HepG2 (cell line): Measurements from ENCODE around the gene PIK3CB. TPM values are rescaled to one million over a fixed set of nuclear protein-coding genes. Genes with fewer than 3 reads are reported as not detected.
A peak's percentile ranks its signal among the peaks of the same experiment; 100 is the strongest.

Experiments used
- CBX2 ChIP-seq, 2 experiments: fragments of 200-600 bp in 1 of 2; sonication (generic); formaldehyde crosslinking in 1 of 2; IDR thresholded peaks; 2 replicates each; pipeline versions ENCODE4 v1.7.0 to v1.8.1; 2018 to 2022; ENCODE audit warnings: low read depth in 2 of 2, low read length in 1 of 2, mild to moderate bottlenecking in 1 of 2, missing genetic modification reagents in 1 of 2
- CC2D1A ChIP-seq: sonication (generic); formaldehyde crosslinking; IDR thresholded peaks from 2 replicates; pipeline ENCODE4 v1.8.1; 2023; ENCODE audit warnings: mild to moderate bottlenecking, missing genetic modification reagents
- CHCHD3 ChIP-seq: sonication (generic); formaldehyde crosslinking; IDR thresholded peaks from 2 replicates; pipeline ENCODE4 v1.8.0; 2022; ENCODE audit warnings: mild to moderate bottlenecking, missing genetic modification reagents, moderate library complexity
- ERF ChIP-seq: IDR thresholded peaks from 2 replicates; pipeline ENCODE4 v1.6.1; 2018; ENCODE audit warnings: missing biosample characterization, missing genetic modification reagents
- GTF2F1 ChIP-seq: fragments of 150-350 bp; IDR thresholded peaks from 2 replicates; pipeline ENCODE4 v1.6.1; 2014; ENCODE audit warnings: low read length
- HNRNPL ChIP-seq: fragments of 200-400 bp; formaldehyde crosslinking; IDR thresholded peaks from 2 replicates; pipeline ENCODE4 v1.6.1; 2017; ENCODE audit warnings: mild to moderate bottlenecking, low read depth, low read length
- MLXIP ChIP-seq: sonication (generic); formaldehyde crosslinking; IDR thresholded peaks from 2 replicates; pipeline ENCODE4 v1.9.0; 2021; ENCODE audit warnings: missing genetic modification reagents, borderline replicate concordance
- MTA3 ChIP-seq: sonication (generic); formaldehyde crosslinking; IDR thresholded peaks from 2 replicates; pipeline ENCODE4 v1.4.0; 2020; ENCODE audit warnings: missing genetic modification reagents
- PLSCR1 ChIP-seq: sonication (generic); formaldehyde crosslinking; IDR thresholded peaks from 2 replicates; pipeline ENCODE4 v1.5.0; 2020; ENCODE audit warnings: missing genetic modification reagents, mild to moderate bottlenecking, borderline replicate concordance
- RNF2 ChIP-seq: fragments of 450-650 bp; conservative IDR thresholded peaks from 2 replicates; pipeline ENCODE4 v1.6.1; 2016; ENCODE audit warnings: low read depth
- SCMH1 ChIP-seq: sonication (generic); formaldehyde crosslinking; IDR thresholded peaks from 2 replicates; pipeline ENCODE4 v1.9.0; 2021; ENCODE audit warnings: missing genetic modification reagents, mild to moderate bottlenecking, borderline replicate concordance
- SIN3B ChIP-seq: fragments of 150-350 bp; IDR thresholded peaks from 2 replicates; pipeline ENCODE4 v1.6.1; 2014; ENCODE audit warnings: low read length
- SMARCE1 ChIP-seq: fragments of 450-650 bp; IDR thresholded peaks from 2 replicates; pipeline ENCODE4 v1.6.1; 2017; ENCODE audit warnings: borderline replicate concordance
- THAP11 ChIP-seq: IDR thresholded peaks from 2 replicates; pipeline ENCODE4 v1.6.1; 2016; ENCODE audit warnings: missing biosample characterization, missing genetic modification reagents
- TSC22D2 ChIP-seq: sonication (generic); formaldehyde crosslinking; IDR thresholded peaks from 2 replicates; pipeline ENCODE4 v1.5.1; 2020; ENCODE audit warnings: missing genetic modification reagents, mild to moderate bottlenecking, borderline replicate concordance
- ZNF143 ChIP-seq: sonication (generic); formaldehyde crosslinking; IDR thresholded peaks from 2 replicates; pipeline ENCODE4 v1.4.0; 2020; ENCODE audit warnings: missing genetic modification reagents
- ZNF713 ChIP-seq: sonication (generic); formaldehyde crosslinking; IDR thresholded peaks from 2 replicates; pipeline ENCODE4 v1.4.0; 2020; ENCODE audit warnings: mild to moderate bottlenecking, missing genetic modification reagents
- ZNF850 ChIP-seq: sonication (generic); formaldehyde crosslinking; conservative IDR thresholded peaks from 2 replicates; pipeline ENCODE4 v1.9.0; 2021; ENCODE audit warnings: mild to moderate bottlenecking, missing genetic modification reagents
- polyA plus RNA-seq, 8 experiments: library from polyadenylated mRNA; depleted of rRNA in 3 of 8; stranded (reverse) in 7 of 8; unstranded in 1 of 8; fragments of >200 nt; fragmentation: Illumina TruSeq in 4 of 8; extraction: Trizol in 4 of 8; gene quantifications; 2 replicates each; pipeline versions ENCODE4 v1.2.1 to v1.2.3, GENCODE V29; 2011 to 2016; ENCODE audit warnings: low read depth in 4 of 8, missing spikeins in 1 of 8, mixed read lengths in 1 of 8; ENCODE audit not compliant: insufficient read depth in 1 of 8
- total RNA-seq, 5 experiments: library from RNA; depleted of rRNA; stranded (reverse); fragments of >200 nt; fragmentation: Illumina TruSeq; extraction: Trizol; gene quantifications; 2 replicates each; pipeline ENCODE4 v1.2.3, GENCODE V29; 2016; ENCODE audit warnings: low read depth in 1 of 5
- TF ChIP-seq, protein P1 (sequence below): sonication (generic); formaldehyde crosslinking; IDR thresholded peaks from 2 replicates; pipeline ENCODE4 v1.9.0; 2022; ENCODE audit warnings: low read depth, missing genetic modification reagents
- TF ChIP-seq, protein P2 (sequence below): IDR thresholded peaks from 2 replicates; pipeline ENCODE4 v1.6.1; 2018; ENCODE audit warnings: missing genetic modification reagents
- TF ChIP-seq, protein P3 (sequence below): sonication (generic); formaldehyde crosslinking; conservative IDR thresholded peaks from 2 replicates; pipeline ENCODE4 v1.8.0; 2022; ENCODE audit warnings: mild to moderate bottlenecking, moderate library complexity, missing genetic modification reagents

PIK3CB gene
- total and polyA plus RNA-seq, 2 of the 13 experiments (the other 11 are each of a cell fraction or from before 2014, with no cell fraction given), result 6.6 to 18.7 TPM

DNA sequence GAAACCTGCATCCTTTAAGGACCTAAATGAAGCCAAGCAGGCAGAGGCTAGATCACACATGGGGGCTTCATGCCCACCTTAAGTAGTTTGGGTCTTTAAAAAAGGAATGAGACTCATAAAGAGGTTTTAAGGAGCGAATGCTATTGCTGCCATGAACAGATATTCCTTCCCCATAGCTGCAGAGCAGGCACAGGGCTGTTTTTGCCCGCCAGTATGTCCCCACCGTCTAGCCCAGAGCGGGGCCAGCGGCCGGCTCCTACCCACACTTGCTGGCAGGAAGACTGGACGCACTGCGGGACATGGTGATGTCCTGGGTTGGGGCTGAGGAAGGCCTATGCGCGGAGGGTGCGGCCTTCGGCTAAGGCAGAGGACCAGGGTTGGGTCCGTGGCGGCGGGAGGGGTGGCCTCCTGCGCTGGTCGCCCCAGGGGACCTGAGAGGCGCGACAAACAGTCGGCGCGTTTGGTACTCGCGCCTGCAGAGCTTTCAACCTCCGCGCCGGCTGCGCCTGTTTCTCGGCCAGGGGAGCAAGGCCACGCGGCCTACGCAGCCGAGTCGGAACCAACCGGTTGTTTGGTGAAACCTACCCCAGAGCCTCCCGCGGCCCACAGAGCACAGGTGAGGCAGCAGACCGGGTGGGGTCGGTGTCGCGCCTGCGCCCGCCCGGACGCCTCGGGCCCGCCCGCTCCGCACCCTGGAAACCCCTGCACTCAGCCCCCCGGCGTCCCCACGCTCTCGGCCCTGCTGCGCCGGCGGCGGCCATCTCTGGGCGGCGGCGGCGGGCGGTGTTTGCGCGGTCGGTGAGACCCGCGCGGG, 226.2 kb downstream of the PIK3CB start, which contains the start of gene FAIM (continued):
- TF ChIP-seq HNRNPL, result 0 out of 2 replicates have a peak, but pooled peaks have one; percentile 46
- TF ChIP-seq, protein P1, sequence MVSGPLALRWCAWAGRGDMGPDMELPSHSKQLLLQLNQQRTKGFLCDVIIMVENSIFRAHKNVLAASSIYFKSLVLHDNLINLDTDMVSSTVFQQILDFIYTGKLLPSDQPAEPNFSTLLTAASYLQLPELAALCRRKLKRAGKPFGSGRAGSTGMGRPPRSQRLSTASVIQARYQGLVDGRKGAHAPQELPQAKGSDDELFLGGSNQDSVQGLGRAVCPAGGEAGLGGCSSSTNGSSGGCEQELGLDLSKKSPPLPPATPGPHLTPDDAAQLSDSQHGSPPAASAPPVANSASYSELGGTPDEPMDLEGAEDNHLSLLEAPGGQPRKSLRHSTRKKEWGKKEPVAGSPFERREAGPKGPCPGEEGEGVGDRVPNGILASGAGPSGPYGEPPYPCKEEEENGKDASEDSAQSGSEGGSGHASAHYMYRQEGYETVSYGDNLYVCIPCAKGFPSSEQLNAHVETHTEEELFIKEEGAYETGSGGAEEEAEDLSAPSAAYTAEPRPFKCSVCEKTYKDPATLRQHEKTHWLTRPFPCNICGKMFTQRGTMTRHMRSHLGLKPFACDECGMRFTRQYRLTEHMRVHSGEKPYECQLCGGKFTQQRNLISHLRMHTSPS (CRISPR knock-in tag), result no peak
- TF ChIP-seq CC2D1A (CRISPR knock-in tag), result 0 out of 2 replicates have a peak, but pooled peaks have one; percentile 47
- no peak for TF ChIP-seq SMARCE1
- peak; percentile 74; the same call in 1 of the 2 replicates for TF ChIP-seq TSC22D2 (CRISPR knock-in tag)
- no peak for TF ChIP-seq RNF2
- no peak for TF ChIP-seq CBX2 (IDR thresholded peaks at IDR 0.05; ENCODE audit: low read depth, low read length)
- no peak for TF ChIP-seq CBX2 (CRISPR knock-in tag; IDR thresholded peaks at IDR 0.05; ENCODE audit: low read depth)
- peak; percentile 73 for TF ChIP-seq MLXIP (CRISPR knock-in tag)
- TF ChIP-seq ZNF713 (CRISPR knock-in tag), result no peak
- TF ChIP-seq ZNF850 (CRISPR knock-in tag), result 0 out of 2 replicates have a peak, but pooled peaks have one; percentile 34
- TF ChIP-seq, protein P2, sequence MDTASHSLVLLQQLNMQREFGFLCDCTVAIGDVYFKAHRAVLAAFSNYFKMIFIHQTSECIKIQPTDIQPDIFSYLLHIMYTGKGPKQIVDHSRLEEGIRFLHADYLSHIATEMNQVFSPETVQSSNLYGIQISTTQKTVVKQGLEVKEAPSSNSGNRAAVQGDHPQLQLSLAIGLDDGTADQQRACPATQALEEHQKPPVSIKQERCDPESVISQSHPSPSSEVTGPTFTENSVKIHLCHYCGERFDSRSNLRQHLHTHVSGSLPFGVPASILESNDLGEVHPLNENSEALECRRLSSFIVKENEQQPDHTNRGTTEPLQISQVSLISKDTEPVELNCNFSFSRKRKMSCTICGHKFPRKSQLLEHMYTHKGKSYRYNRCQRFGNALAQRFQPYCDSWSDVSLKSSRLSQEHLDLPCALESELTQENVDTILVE (CRISPR knock-in tag), result no peak; the same call in 1 of the 2 replicates
- TF ChIP-seq GTF2F1, result no peak
- no peak for TF ChIP-seq SCMH1 (CRISPR knock-in tag)
- TF ChIP-seq ERF (CRISPR knock-in tag), result peak; percentile 33; the same call in 1 of the 2 replicates
- no peak for TF ChIP-seq ZNF143 (CRISPR knock-in tag)
- no peak for TF ChIP-seq SIN3B
- no peak for TF ChIP-seq PLSCR1 (CRISPR knock-in tag)
- TF ChIP-seq THAP11 (CRISPR knock-in tag), result peak; percentile 52; the same call in 1 of the 2 replicates
- TF ChIP-seq CHCHD3 (CRISPR knock-in tag), result peak; percentile 90; the same call in 1 of the 2 replicates
- TF ChIP-seq, protein P3, sequence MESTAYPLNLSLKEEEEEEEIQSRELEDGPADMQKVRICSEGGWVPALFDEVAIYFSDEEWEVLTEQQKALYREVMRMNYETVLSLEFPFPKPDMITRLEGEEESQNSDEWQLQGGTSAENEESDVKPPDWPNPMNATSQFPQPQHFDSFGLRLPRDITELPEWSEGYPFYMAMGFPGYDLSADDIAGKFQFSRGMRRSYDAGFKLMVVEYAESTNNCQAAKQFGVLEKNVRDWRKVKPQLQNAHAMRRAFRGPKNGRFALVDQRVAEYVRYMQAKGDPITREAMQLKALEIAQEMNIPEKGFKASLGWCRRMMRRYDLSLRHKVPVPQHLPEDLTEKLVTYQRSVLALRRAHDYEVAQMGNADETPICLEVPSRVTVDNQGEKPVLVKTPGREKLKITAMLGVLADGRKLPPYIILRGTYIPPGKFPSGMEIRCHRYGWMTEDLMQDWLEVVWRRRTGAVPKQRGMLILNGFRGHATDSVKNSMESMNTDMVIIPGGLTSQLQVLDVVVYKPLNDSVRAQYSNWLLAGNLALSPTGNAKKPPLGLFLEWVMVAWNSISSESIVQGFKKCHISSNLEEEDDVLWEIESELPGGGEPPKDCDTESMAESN, result peak; percentile 91
- TF ChIP-seq MTA3 (CRISPR knock-in tag), result no peak
